OCI-LY1 (cell line): ENCODE data around the gene INHBC.

Source experiments
- H2AFZ ChIP-seq: fragments of 200-600 bp; sonication (generic), shearing (Covaris generic); 2 replicates; pipeline ENCODE4 v1.6.0; 2014; ENCODE audit warnings: antibody characterized with exemption, mild to moderate bottlenecking, low read length
- H3F3A ChIP-seq: fragments of 200-600 bp; sonication (generic), shearing (Covaris generic); 2 replicates; pipeline ENCODE4 v1.6.0; 2014; ENCODE audit warnings: mild to moderate bottlenecking, antibody characterized with exemption, low read length, moderate library complexity; ENCODE audit not compliant: insufficient read depth
- H3K27ac ChIP-seq: fragments of 200-600 bp; sonication (generic); 2 replicates; pipeline ENCODE4 v1.5.1; 2014; ENCODE audit warnings: low read length, mixed run types, mild to moderate bottlenecking, low read depth; ENCODE audit not compliant: poor library complexity, severe bottlenecking
- H3K27me3 ChIP-seq: fragments of 200-600 bp; sonication (generic); 2 replicates; pipeline ENCODE4 v1.6.0; 2014; ENCODE audit warnings: antibody characterized with exemption, mild to moderate bottlenecking, low read length, moderate library complexity; ENCODE audit not compliant: insufficient read depth
- H3K36me3 ChIP-seq: fragments of 200-600 bp; sonication (generic); 2 replicates; pipeline ENCODE4 v1.6.1; 2014; ENCODE audit warnings: mild to moderate bottlenecking, antibody characterized with exemption, low read length, moderate library complexity, mixed read lengths; ENCODE audit not compliant: insufficient read depth
- H3K4me1 ChIP-seq: fragments of 200-600 bp; sonication (generic); 2 replicates; pipeline ENCODE4 v1.5.1; 2014; ENCODE audit warnings: mild to moderate bottlenecking, low read length, moderate library complexity; ENCODE audit not compliant: insufficient read depth, severe bottlenecking
- H3K4me2 ChIP-seq: fragments of 200-600 bp; sonication (generic), shearing (Covaris generic); 2 replicates; pipeline ENCODE4 v1.6.1; 2014; ENCODE audit warnings: low read length
- H3K4me3 ChIP-seq: fragments of 200-600 bp; sonication (generic); 2 replicates; pipeline ENCODE4 v1.5.1; 2014; ENCODE audit warnings: low read length, low read depth, mild to moderate bottlenecking, mixed read lengths; ENCODE audit not compliant: poor library complexity, severe bottlenecking
- H3K79me2 ChIP-seq: fragments of 200-600 bp; shearing (Covaris generic); 2 replicates; pipeline ENCODE4 v1.6.1; 2016; ENCODE audit warnings: mixed run types, low read length, mixed read lengths; ENCODE audit not compliant: insufficient read depth
- H3K9ac ChIP-seq: fragments of 200-600 bp; sonication (generic), shearing (Covaris generic); 2 replicates; pipeline ENCODE4 v1.6.1; 2014; ENCODE audit warnings: mild to moderate bottlenecking, low read length, mixed read lengths
- H3K9me2 ChIP-seq: fragments of 200-600 bp; sonication (generic), shearing (Covaris generic); 2 replicates; pipeline ENCODE4 v1.6.1; 2014; ENCODE audit warnings: low read depth, mild to moderate bottlenecking, low read length, mixed read lengths
- H3K9me3 ChIP-seq: fragments of 200-600 bp; shearing (Covaris generic); 2 replicates; pipeline ENCODE4 v1.6.1; 2014; ENCODE audit warnings: low read length, mixed read lengths
- H4K20me1 ChIP-seq: fragments of 200-600 bp; sonication (generic), shearing (Covaris generic); 2 replicates; pipeline ENCODE4 v1.6.0; 2016; ENCODE audit warnings: mild to moderate bottlenecking, low read length; ENCODE audit not compliant: insufficient read depth
- CTCF ChIP-seq: fragments of 200-600 bp; sonication (generic), shearing (Covaris generic); IDR thresholded peaks from 2 replicates; pipeline ENCODE4 v1.5.1; 2017; ENCODE audit warnings: mild to moderate bottlenecking, antibody characterized with exemption, low read length, moderate library complexity, mixed read lengths
- EZH2 ChIP-seq: fragments of 200-600 bp; sonication (generic), shearing (Covaris generic); IDR thresholded peaks from 2 replicates; pipeline ENCODE4 v1.8.0; 2017; ENCODE audit warnings: borderline replicate concordance, mixed run types, mild to moderate bottlenecking, antibody characterized with exemption, low read length, moderate library complexity, mixed read lengths

INHBC gene

GRCh38 chr12:57496822-57497221 lies 62.2 kb downstream of the INHBC start:
- Histone ChIP-seq H3K36me3 (peaks cover 78% of the 10 kb centered on the region), H4K20me1 (no peaks in the 10 kb centered on the region)

GRCh38 chr12:57497223-57498131 lies 62.9 kb downstream of the INHBC start:
- Histone ChIP-seq H3K27me3 (no peaks in the 10 kb centered on the region), H3K9ac (no peak overlapping the region), H3K4me1 (no peaks in the 10 kb centered on the region), H3K4me2 (no peak overlapping the region), H3K36me3 (peaks cover 78% of the 10 kb centered on the region), H3K4me3 (no peak overlapping the region), H2AFZ (no peak overlapping the region), H3K27ac (no peak overlapping the region), H3K9me2 (no peaks in the 10 kb centered on the region), H3K9me3 (no peaks in the 10 kb centered on the region), H3F3A (no peaks in the 10 kb centered on the region), H4K20me1 (no peaks in the 10 kb centered on the region), H3K79me2 (no peaks in the 10 kb centered on the region)
- no peak for TF ChIP-seq EZH2
- TF ChIP-seq CTCF: no peak

More at GRCh38 chr12:57496822-57497221, 62.2 kb downstream of the INHBC start:
- no peak overlapping the region for H3K9ac ChIP-seq
- H3F3A ChIP-seq: no peaks in the 10 kb centered on the region
- H3K79me2 ChIP-seq: no peaks in the 10 kb centered on the region
- H3K27me3 ChIP-seq: no peaks in the 10 kb centered on the region
- H3K9me2 ChIP-seq: no peaks in the 10 kb centered on the region
- H2AFZ ChIP-seq: no peak overlapping the region
- TF ChIP-seq CTCF (no peak), EZH2 (no peak)
- no peak overlapping the region for H3K27ac ChIP-seq
- H3K4me2 ChIP-seq: no peak overlapping the region
- no peaks in the 10 kb centered on the region for H3K9me3 ChIP-seq
- H3K4me1 ChIP-seq: no peaks in the 10 kb centered on the region
- H3K4me3 ChIP-seq: no peak overlapping the region

- Histone ChIP-seq H3K27ac (no peak overlapping the region), H3K4me1 (no peaks in the 10 kb centered on the region), H3K4me2 (no peak overlapping the region), H3F3A (no peaks in the 10 kb centered on the region), H3K9me2 (no peaks in the 10 kb centered on the region), H3K9me3 (no peaks in the 10 kb centered on the region), H3K27me3 (no peaks in the 10 kb centered on the region), H3K79me2 (no peaks in the 10 kb centered on the region), H3K9ac (no peak overlapping the region), H3K4me3 (no peak overlapping the region), H2AFZ (no peak overlapping the region), H3K36me3 (peaks cover 78% of the 10 kb centered on the region), H4K20me1 (no peaks in the 10 kb centered on the region)
- TF ChIP-seq EZH2: no peak
- TF ChIP-seq CTCF: no peak
Measured at GRCh38 chr12:57498132-57498502, 63.5 kb downstream of the INHBC start.
